Measurements from ENCODE around the gene BHLHE41.

The BHLHE41 gene

DNA sequence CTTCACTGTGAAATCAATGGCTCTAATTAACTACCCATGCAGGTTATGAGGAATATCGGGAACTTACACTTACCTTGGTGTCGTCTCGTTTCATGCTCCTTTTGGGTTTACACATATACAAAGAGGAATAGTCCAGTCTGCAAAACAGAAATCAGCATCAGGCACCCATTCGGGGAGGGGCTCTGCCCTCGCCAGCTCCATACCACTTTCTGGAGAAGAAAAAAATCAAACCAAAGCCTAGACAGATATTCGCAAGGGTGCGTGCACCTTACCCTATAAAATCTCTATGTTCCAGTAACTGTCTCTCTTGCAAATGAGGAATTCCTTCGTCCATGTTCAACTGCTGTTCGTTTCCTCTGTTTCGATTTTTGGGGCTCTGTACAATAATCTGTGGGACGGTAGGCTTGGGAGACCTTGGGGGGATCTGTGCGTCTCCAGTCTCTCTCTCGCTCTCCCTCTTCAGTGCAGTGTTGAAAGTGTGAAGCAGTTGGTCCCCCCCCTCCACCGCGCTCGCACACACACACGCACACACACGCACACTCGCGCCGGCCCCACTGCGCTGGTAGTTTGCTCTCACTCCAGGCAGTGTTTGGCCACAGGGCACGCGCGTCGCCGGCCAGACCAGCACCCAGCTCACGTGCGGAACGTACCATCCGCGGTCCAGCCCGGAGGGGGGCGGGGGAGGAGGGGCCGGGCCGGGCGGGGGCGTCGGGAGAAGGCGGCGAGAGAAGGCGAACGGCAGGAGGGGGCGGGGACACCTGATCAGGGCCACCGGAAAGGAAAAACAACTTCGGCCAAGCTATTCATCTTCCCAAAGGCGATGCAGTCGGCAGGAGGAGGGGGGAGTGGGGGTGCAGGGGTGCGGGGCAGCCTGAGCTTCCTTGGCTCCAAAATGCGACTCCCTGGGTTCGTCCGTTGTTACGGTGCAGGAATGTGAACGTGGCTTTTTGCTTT is at the start of gene BHLHE41:
TSS of gene BHLHE41 (minus strand) at position 592 of the 954 bp plus-strand sequence. CDS start at position 334, 258 bp downstream.
- TF ChIP-seq CTCF (conservative IDR thresholded peaks at IDR 0.05; ENCODE audit: low read depth, low read length), result no peak
- peak within 1 kb of the TSS; percentile 57 for H3K4me3 ChIP-seq (ENCODE audit: low read length)
- no peak for DNase-seq (ENCODE audit: low read depth)

- TF ChIP-seq CTCF (conservative IDR thresholded peaks at IDR 0.05; ENCODE audit: low read depth, low read length), result no peak
- no peak overlapping the region for H3K4me3 ChIP-seq (ENCODE audit: low read length)
- DNase-seq (ENCODE audit: low read depth), result no peak
Measured at GRCh38 chr12:26172946-26173552, 48.2 kb upstream of the BHLHE41 start.

DNA sequence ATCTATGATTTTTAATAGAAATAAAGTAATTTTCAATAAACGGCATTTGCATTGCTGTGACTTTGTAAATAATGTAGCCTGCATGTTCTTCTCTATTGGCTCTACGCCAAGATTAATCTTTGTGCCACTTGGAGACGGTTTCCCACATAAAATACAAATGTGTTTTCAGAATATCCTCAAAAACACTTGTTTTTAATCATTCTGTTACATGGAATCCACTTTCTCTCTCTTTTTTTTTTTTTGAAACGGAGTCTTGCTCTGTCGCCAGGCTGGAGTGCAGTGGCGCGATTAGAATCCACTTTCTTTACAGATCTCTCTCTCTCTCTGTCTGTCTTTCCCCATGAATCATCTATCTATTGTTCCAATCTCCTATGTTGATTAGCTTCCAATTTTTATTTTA is 47.7 kb upstream of the BHLHE41 start:
- H3K4me3 ChIP-seq (ENCODE audit: low read length), result no peak overlapping the region
- TF ChIP-seq CTCF (conservative IDR thresholded peaks at IDR 0.05; ENCODE audit: low read depth, low read length), result no peak
- no peak for DNase-seq (ENCODE audit: low read depth)

DNA sequence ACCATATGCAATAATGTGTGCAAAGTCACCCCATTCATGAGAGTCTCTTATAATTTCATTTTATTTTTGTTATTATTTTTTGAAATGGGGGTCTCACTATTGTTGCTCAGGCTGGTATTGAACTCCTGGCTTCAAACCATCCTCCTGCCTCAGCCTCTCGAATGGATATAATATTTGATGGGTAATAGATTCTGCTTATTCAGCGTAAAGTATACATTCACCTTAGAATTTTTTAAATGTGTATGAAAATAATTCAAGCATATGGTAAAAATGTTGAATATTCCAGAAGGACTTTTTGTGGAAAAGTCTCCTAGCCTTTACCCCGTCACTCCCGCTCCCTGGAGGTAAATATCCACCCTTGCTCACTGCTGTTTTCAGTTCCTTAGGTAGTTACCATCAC is 47.2 kb upstream of the BHLHE41 start:
- no peak overlapping the region for H3K4me3 ChIP-seq (ENCODE audit: low read length)
- no peak for DNase-seq (ENCODE audit: low read depth)
- TF ChIP-seq CTCF (conservative IDR thresholded peaks at IDR 0.05; ENCODE audit: low read depth, low read length), result no peak

DNA sequence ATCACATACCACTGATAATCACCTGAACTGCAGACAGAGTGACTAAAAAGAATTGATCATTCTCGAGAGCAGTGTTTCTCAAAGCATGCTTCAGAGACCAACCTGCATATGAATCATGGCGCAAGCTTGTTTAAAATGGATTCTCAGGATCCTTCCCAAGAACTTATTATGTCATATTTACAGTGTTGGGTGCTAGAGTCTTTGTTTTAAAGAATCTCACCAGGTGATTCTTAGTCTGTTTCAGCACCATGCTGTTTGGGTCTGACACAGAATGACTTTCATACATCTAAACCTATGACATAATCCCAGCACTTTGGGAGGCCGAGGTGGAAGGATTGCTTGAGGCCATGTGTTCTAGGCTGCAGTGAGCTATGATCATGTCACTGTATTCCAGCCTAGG is 39.3 kb upstream of the BHLHE41 start:
- no peak overlapping the region for H3K4me3 ChIP-seq (ENCODE audit: low read length)
- no peak for TF ChIP-seq CTCF (conservative IDR thresholded peaks at IDR 0.05; ENCODE audit: low read depth, low read length)
- no peak for DNase-seq (ENCODE audit: low read depth)

DNA sequence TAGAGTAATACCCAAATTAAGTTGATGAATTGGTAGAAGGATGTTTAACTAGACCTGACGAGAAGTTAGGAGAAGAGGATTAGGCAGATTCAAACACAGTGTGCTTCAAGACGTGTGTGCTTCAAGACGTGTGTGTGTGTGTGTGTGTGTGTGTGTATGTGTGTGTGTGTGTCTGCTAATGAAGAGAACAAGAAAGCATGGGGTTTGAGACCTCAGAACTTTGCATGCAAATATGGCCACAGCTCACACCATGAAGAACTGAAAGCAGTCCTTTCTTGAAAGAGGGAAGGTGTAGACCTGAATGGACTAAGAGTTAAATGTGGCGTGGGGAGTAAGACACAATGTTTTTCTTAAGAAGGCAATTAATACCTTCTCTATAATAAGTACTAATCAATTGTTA is 38.1 kb upstream of the BHLHE41 start:
- TF ChIP-seq CTCF (conservative IDR thresholded peaks at IDR 0.05; ENCODE audit: low read depth, low read length), result no peak
- no peak overlapping the region for H3K4me3 ChIP-seq (ENCODE audit: low read length)
- no peak for DNase-seq (ENCODE audit: low read depth)
